ENCODE measurements around the gene HCST.

The HCST gene

GRCh38 chr19:35942235-35942634 lies 39.9 kb downstream of the HCST start:
- H3K27ac ChIP-seq (ENCODE audit: extremely low read depth, low read depth, low read length): no peak overlapping the region
- POLR2A ChIA-PET: interaction anchor here (1.7 to 1.8 kb wide), 2 partner anchors 11 to 72 kb away, joined by 3 to 6 read pairs; partner anchors contain the start of gene ALKBH6
- TF ChIP-seq ZNF639 (tag by site-specific recombination; IDR thresholded peaks at IDR 0.05) (no peak), REST (tag by site-specific recombination; IDR thresholded peaks at IDR 0.05) (0 out of 2 replicates have a peak, but pooled peaks have one; percentile 38), ZNF324 (tag by site-specific recombination; IDR thresholded peaks at IDR 0.05) (no peak), MEIS1 (CRISPR knock-in tag; IDR thresholded peaks at IDR 0.05; ENCODE audit: borderline replicate concordance) (no peak), MZF1 (tag by site-specific recombination; IDR thresholded peaks at IDR 0.05; ENCODE audit: borderline replicate concordance) (no peak), ZNF211 (tag by site-specific recombination; IDR thresholded peaks at IDR 0.05; ENCODE audit: low read depth) (no peak)
- H3K36me3 ChIP-seq (ENCODE audit: control insufficient read depth in 2 of 2, insufficient read depth in 1 of 2, low read length in 2 of 2): peaks cover 37 to 48% of the 10 kb centered on the region in 2 experiments
- H3K4me3 ChIP-seq (ENCODE audit: low read depth, low read length): no peak overlapping the region
- H3K4me1 ChIP-seq (ENCODE audit: control insufficient read depth, insufficient read depth, low read length): peaks cover 13% of the 10 kb centered on the region
- no peaks in the 10 kb centered on the region for H3K9me3 ChIP-seq (ENCODE audit: control insufficient read depth, insufficient read depth, low read depth, low read length)
- CTCF ChIA-PET: interaction anchor here (0.6 to 1.1 kb wide), 2 partner anchors 16 to 647 kb away, joined by 3 read pairs; no protein-coding TSS in a partner anchor

- Histone ChIP-seq H3K4me3 (ENCODE audit: low read depth, low read length) (no peak overlapping the region), H3K27ac (ENCODE audit: extremely low read depth, low read depth, low read length) (0 out of 2 replicates have a peak overlapping the region, but pooled peaks have one; percentile 1), H3K4me1 (ENCODE audit: control insufficient read depth, insufficient read depth, low read length) (peaks cover 2% of the 10 kb centered on the region), H3K36me3 (ENCODE audit: control insufficient read depth in 2 of 2, insufficient read depth in 1 of 2, low read length in 2 of 2) (peaks cover 36 to 39% of the 10 kb centered on the region in 2 experiments), H3K9me3 (ENCODE audit: control insufficient read depth, insufficient read depth, low read depth, low read length) (no peaks in the 10 kb centered on the region)
- ChIA-PET CTCF (interaction anchor here (0.6 to 1.6 kb wide), 7 partner anchors 11 to 630 kb away, joined by 3 to 5 read pairs (median 3); no protein-coding TSS in a partner anchor), POLR2A (interaction anchor here (1.1 to 1.7 kb wide), 2 partner anchors 13 to 70 kb away, joined by 3 read pairs; partner anchors contain the start of gene ALKBH6)
- no peak for TF ChIP-seq PRDM10 (tag by site-specific recombination; IDR thresholded peaks at IDR 0.05)
- TF ChIP-seq ZNF19 (tag by site-specific recombination; IDR thresholded peaks at IDR 0.05; ENCODE audit: low read depth): no peak
- no peak for TF ChIP-seq SCRT2 (tag by site-specific recombination; IDR thresholded peaks at IDR 0.05)
- no peak for TF ChIP-seq ZNF530 (tag by site-specific recombination; IDR thresholded peaks at IDR 0.05; ENCODE audit: low read depth)
- no peak for TF ChIP-seq KLF1 (tag by site-specific recombination; IDR thresholded peaks at IDR 0.05)
- no peak for TF ChIP-seq ZNF571 (tag by site-specific recombination; IDR thresholded peaks at IDR 0.05)
- TF ChIP-seq ZNF391 (tag by site-specific recombination; IDR thresholded peaks at IDR 0.05; ENCODE audit: borderline replicate concordance, low read depth): no peak
- TF ChIP-seq ZNF664 (tag by site-specific recombination; IDR thresholded peaks at IDR 0.05): peak; percentile 91
- TF ChIP-seq ZNF623 (tag by site-specific recombination; IDR thresholded peaks at IDR 0.05): no peak
- no peak for TF ChIP-seq HOXD13 (CRISPR knock-in tag; IDR thresholded peaks at IDR 0.05; ENCODE audit: borderline replicate concordance)
- no peak for TF ChIP-seq ZNF132 (tag by site-specific recombination; IDR thresholded peaks at IDR 0.05; ENCODE audit: borderline replicate concordance)
- TF ChIP-seq ZSCAN16 (tag by site-specific recombination; IDR thresholded peaks at IDR 0.05): no peak
- TF ChIP-seq PRDM1 (tag by site-specific recombination; IDR thresholded peaks at IDR 0.05): peak; percentile 49; the same call in 1 of the 2 replicates
- TF ChIP-seq ZNF626 (tag by site-specific recombination; IDR thresholded peaks at IDR 0.05): no peak
- no peak for TF ChIP-seq ZNF560 (tag by site-specific recombination; IDR thresholded peaks at IDR 0.05; ENCODE audit: borderline replicate concordance)
- TF ChIP-seq ZSCAN30 (tag by site-specific recombination; IDR thresholded peaks at IDR 0.05): no peak
- no peak for TF ChIP-seq YY2 (tag by site-specific recombination; IDR thresholded peaks at IDR 0.05)
- TF ChIP-seq ZNF707 (tag by site-specific recombination; IDR thresholded peaks at IDR 0.05): no peak
These were observed 41.3 kb downstream of the HCST start for GRCh38 chr19:35943321-35944301.

Data from HEK293 (cell line).